GM18867 (cell line): Measurements from ENCODE around the gene NUMA1.

Experiments used
- ATAC-seq: cut with Tn5 transposase; IDR thresholded peaks from one replicate; pipeline ENCODE4 v1.9.1; 2021; ENCODE audit warnings: mild to moderate bottlenecking, moderate library complexity; ENCODE audit not compliant: unreplicated experiment

NUMA1 gene

DNA sequence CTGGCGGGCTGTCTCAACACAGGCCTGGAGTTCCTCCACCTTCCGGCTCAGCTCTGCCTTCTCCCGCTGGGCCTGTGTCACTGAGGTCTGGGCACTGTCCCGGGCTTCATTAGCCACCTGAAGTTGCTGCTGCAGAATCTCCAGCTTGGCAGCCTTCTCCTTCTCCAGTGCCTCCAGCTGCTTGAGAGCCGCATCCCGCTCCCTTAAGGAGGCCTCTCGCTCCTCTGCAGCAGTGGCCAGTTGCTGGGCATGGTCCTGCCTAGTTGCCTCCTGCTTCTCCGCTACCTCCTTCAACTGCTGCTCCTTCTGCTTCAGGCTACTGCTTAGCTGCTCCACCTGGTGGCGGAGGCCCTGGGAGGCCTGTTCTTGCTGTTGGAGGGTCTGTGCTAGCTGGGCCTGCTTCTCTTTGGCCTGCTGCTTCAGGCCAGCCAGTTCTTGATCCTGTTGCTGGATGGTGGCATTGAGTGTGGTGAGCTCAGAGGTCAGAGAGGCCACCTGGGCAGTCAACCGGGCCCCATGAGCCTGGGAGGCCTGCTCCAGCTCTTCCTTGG, 64.8 kb downstream of the NUMA1 start:
- ATAC-seq: no peak

GRCh38 chr11:72014761-72015320, 65.5 kb downstream of the NUMA1 start:
- no peak for ATAC-seq

GRCh38 chr11:72013765-72014711, 66.3 kb downstream of the NUMA1 start:
- ATAC-seq: no peak

GRCh38 chr11:72012897-72013721, 67.2 kb downstream of the NUMA1 start:
- no peak for ATAC-seq

DNA sequence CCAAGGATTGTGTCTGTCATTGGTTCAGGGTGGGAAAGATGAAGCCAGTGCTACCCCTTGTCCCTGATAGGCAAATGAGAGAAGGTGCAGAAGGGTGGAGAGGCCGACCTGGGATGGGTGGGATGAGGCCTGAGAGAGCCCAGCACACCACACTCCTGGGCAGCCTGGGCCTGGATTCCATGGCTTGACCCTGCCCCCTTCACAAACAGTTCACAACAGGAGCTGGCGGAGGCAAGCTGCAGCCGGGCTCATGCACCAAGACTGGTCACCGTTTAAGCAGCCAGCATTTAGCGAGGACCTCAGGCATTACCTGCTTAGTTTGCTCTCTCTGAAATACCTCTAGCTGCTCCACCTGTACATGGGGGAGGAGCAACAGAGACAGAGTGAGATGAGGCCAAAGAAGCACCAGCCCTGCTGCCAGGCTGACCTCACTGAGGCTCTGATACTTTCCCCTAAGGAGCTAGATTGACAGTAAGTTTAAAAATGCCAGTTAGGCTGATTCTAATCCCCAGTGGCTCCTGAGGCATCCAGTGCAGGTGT, 68.2 kb downstream of the NUMA1 start:
- no peak for ATAC-seq

GRCh38 chr11:72010529-72011233, 69.7 kb downstream of the NUMA1 start:
- no peak for ATAC-seq

DNA sequence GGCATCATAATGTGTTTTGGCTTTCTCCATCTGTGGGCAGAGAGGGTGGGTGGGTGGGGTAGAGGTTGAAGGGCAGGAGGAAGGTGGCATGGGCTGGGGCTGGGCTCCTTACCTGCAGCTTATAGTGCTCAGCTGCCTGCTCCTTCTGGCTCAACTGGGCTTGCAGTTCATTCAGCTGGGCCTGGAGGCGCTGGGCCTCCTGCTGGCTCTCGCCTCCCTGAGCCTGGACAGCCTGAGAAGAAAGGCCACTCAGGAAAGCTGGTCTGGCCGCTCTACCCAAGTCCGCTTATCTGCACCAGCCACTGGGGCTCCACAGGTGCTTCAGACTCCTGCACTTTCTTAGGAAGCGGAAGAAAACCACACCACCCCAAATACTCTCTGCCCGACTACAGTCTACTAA, 71.2 kb downstream of the NUMA1 start:
- no peak for ATAC-seq

- ATAC-seq: no peak
Measured at GRCh38 chr11:72008728-72009127, 71.6 kb downstream of the NUMA1 start.

DNA sequence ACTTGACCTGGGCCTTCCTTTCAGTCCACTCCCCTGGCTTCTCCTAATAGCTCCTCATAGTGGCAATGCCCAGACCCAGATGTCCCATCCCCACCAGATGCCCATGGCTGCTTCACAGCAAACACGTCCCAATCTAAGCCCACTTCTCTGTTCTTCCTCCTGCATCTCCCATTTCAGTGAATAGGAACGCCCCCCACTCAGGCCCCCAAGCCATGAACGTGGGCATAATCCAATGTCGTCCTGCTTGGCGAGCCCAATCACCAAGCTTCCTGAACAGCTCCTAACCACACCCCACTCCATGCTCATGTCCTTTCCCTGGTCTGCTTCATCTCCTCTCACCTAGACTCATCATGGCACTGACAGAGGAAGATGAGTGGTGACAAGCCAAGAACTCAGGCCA, 72.8 kb downstream of the NUMA1 start:
- no peak for ATAC-seq

DNA sequence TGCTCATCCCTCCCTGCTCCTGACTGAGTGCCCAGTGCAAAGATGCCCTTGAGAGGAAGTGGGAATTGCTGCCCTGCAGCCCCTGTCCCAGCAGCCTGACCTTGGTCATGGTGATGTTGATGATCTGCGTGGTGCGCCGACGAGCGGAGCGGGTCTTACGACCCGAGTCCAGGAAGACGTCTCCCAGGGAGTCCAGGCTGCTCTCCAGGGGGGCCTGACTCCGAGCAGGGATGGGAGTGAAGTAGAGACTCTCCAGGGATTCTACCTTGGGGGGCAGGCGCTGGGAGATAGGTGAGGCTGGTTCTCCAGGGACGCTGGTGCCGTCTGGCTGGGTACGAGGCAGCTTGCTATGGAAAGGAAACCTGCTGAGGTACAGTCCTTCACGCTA, 73.3 kb downstream of the NUMA1 start:
- ATAC-seq: no peak

- ATAC-seq: no peak
Measured at GRCh38 chr11:72006309-72007088, 73.8 kb downstream of the NUMA1 start.

- ATAC-seq: no peak
Measured at GRCh38 chr11:72005347-72006260, 74.7 kb downstream of the NUMA1 start.

- no peak for ATAC-seq
Measured at GRCh38 chr11:72004515-72005346, 75.6 kb downstream of the NUMA1 start.

DNA sequence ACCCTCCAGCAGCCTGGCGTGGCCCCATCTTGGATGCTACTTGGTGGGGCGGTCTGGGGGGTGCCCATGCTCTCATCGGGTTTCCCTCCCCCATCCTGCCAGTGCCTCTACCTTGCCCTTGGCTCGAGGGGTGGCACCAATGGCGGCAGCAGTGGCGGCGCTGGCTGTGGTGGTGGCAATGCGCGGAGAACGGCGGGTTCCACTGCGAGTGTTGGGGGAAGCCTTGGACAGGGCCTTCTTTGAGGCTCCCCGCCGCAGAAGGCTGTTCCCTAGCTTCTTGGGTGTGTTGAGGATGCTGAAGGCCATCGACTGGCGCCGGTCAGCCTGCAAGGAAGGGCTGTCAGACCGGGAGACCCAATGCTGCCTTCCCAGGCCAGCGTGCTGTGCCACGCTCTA, 76.6 kb downstream of the NUMA1 start:
- ATAC-seq: no peak

- no peak for ATAC-seq
Measured at GRCh38 chr11:72002841-72003775, 77.2 kb downstream of the NUMA1 start.

GRCh38 chr11:72001834-72002591, 78.3 kb downstream of the NUMA1 start:
- ATAC-seq: no peak
